AG04449 (cell line): Measurements from ENCODE around the gene ATXN7L2.

ENCODE experiments used
- CTCF ChIA-PET: fragments of 350-600 bp; formaldehyde crosslinking; extraction: SDS; loops from one replicate; lab custom pipeline; 2021; ENCODE audit warnings: antibody characterized with exemption; lab: Yijun Ruan, JAX
- POLR2A ChIA-PET: fragments of 400-600, 350-600 bp; formaldehyde crosslinking; extraction: SDS; loops from one replicate; lab custom pipeline; 2020; ENCODE audit warnings: antibody characterized with exemption, inconsistent platforms; lab: Yijun Ruan, JAX
- DNase-seq: peaks from one replicate; pipeline ENCODE4 v3.0.0-alpha.2; 2010; ENCODE audit warnings: low read depth, low spot score
- H3K4me3 ChIP-seq: 2 replicates; pipeline ENCODE4 v1.5.1; 2011; ENCODE audit warnings: low read depth, mild to moderate bottlenecking, control low read depth, low read length
- TF ChIP-seq, protein P1 (sequence below): IDR thresholded peaks from one replicate; pipeline ENCODE4 v1.5.1; 2011; ENCODE audit warnings: mild to moderate bottlenecking, moderate library complexity, low read length, control low read depth, inconsistent platforms; ENCODE audit not compliant: insufficient read depth; ENCODE audit errors: missing control alignments

Gene ATXN7L2

DNA sequence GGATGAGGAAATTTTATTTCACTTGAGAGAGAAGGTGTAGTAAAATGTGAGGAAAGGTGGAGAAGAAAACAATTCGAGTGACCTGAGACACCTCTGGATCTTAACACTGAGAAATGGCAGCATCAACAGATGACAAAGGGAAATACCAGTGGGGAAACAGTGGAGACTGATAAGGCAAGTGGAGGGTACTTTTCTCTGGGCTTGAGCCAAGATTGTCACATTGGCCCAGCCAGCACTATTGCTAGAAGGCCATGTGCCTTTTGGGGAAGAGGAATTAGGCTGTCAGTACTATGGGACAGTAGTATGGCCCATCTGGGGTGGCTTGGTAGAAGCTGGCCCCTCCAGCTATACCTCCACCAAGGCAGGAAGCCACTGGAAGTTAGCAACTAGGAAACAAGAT lies 9.0 kb upstream of the ATXN7L2 start:
- ChIA-PET CTCF (interaction anchor here (0.5 to 3.2 kb wide), 4 partner anchors 9 to 73 kb away, joined by 3 to 17 read pairs (median 3); partner anchors contain the start of genes ATXN7L2 and CYB561D1), POLR2A (no interaction called here)
- no peak for DNase-seq
- H3K4me3 ChIP-seq: no peak overlapping the region
- TF ChIP-seq, protein P1, sequence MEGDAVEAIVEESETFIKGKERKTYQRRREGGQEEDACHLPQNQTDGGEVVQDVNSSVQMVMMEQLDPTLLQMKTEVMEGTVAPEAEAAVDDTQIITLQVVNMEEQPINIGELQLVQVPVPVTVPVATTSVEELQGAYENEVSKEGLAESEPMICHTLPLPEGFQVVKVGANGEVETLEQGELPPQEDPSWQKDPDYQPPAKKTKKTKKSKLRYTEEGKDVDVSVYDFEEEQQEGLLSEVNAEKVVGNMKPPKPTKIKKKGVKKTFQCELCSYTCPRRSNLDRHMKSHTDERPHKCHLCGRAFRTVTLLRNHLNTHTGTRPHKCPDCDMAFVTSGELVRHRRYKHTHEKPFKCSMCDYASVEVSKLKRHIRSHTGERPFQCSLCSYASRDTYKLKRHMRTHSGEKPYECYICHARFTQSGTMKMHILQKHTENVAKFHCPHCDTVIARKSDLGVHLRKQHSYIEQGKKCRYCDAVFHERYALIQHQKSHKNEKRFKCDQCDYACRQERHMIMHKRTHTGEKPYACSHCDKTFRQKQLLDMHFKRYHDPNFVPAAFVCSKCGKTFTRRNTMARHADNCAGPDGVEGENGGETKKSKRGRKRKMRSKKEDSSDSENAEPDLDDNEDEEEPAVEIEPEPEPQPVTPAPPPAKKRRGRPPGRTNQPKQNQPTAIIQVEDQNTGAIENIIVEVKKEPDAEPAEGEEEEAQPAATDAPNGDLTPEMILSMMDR: no peak

DNA sequence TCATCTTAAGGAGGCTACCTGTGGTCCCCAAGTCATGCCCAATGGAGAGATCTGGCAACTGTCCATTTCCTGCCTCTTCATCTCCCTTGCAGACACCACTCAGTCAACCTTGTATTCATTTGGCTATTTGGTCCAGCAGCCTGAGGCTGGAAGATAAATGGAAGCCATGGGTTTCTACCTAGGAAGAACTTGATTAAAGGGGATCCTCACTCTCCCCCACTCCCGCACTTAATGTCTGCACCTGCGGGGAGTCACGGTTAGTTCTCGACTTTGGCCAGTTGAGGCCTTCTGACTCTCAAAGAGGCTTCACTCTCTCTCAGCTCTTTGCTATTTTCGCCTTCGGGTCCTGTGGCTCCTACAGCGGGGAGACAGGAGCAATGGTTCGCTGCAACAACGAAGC lies 8.4 kb upstream of the ATXN7L2 start:
- TF ChIP-seq, protein P1: no peak
- POLR2A ChIA-PET: no interaction called here
- CTCF ChIA-PET: interaction anchor here (0.5 to 3.2 kb wide), 4 partner anchors 15 to 73 kb away, joined by 3 to 17 read pairs (median 5); partner anchors contain the start of gene CYB561D1
- no peak overlapping the region for H3K4me3 ChIP-seq
- DNase-seq: no peak

DNA sequence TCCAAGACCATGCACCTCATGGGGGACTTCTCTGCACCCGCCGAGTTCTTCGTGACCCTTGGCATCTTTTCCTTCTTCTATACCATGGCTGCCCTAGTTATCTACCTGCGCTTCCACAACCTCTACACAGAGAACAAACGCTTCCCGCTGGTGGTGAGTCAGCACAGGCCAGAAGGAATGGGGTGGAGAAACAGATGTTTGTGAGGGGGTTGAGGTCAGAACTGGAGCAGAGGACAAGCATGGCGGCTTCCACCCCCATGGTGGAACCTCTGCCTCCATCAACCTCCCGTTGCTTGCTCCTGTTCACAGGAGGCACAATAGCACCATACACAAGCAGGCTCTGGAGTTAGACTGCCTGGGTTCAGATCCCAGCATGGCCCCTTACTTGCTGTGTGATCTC lies 6.9 kb upstream of the ATXN7L2 start:
- ChIA-PET CTCF (interaction anchor here (0.9 to 3.2 kb wide), 3 partner anchors 13 to 55 kb away, joined by 3 to 17 read pairs (median 7); partner anchors contain the start of gene CYB561D1), POLR2A (no interaction called here)
- DNase-seq: no peak
- TF ChIP-seq, protein P1: no peak
- no peak overlapping the region for H3K4me3 ChIP-seq

DNA sequence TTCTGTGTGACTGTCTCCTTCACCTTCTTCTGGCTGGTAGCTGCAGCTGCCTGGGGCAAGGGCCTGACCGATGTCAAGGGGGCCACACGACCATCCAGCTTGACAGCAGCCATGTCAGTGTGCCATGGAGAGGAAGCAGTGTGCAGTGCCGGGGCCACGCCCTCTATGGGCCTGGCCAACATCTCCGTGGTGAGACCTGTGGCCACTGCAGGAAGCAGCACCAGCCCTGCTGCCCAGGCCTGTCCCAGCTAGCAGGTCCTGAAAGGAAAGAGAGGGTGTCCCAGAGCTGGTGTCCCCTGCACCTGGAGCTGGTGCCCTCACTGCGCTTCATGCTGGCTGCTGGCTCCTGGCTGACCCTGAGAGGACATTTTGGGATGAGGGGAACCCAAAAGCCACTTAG lies 5.9 kb upstream of the ATXN7L2 start:
- CTCF ChIA-PET: interaction anchor here (8.9 to 43.1 kb wide), 2 partner anchors 14 to 56 kb away, joined by 107 to 2790 read pairs; partner anchors contain the start of genes CYB561D1 and GPR61
- TF ChIP-seq, protein P1: no peak
- H3K4me3 ChIP-seq: no peak overlapping the region
- POLR2A ChIA-PET: no interaction called here
- no peak for DNase-seq

DNA sequence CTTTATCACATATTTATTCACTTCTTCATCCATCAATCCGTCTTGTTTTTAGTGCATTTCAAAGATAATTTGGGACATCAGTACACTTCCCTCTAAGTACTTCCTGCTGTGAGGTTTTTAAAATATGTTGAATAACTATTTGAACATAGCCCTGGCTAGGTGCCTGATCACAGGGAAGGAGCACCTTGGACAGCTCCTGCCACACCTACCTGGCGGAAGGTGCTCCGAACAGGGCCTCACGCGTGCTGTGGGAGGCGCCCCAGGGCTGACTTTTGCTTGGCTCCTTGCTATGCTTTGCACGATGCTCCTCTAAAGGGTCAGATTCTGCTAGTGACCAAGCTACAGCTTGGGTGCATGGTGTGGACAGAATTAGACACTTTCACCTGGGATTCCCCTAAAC lies 4.9 kb upstream of the ATXN7L2 start:
- H3K4me3 ChIP-seq: no peak overlapping the region
- TF ChIP-seq, protein P1: no peak
- CTCF ChIA-PET: interaction anchor here (1.2 to 43.1 kb wide), 3 partner anchors 10 to 55 kb away, joined by 6 to 2790 read pairs (median 107); partner anchors contain the start of genes CYB561D1 and GPR61
- POLR2A ChIA-PET: no interaction called here
- no peak for DNase-seq

DNA sequence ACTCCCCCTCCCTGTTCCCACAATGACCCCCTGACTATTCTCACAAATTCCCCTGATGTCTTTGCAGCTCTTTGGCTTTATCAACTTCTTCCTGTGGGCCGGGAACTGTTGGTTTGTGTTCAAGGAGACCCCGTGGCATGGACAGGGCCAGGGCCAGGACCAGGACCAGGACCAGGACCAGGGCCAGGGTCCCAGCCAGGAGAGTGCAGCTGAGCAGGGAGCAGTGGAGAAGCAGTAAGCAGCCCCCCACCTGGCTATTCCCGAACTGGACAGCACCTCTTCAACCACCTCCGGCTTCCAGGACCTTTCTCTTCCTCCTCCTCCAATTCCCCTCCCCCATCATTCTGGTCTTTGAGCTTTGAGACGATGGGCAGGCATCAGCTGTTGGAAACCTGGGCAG lies 4.4 kb upstream of the ATXN7L2 start:
- POLR2A ChIA-PET: no interaction called here
- CTCF ChIA-PET: interaction anchor here (1.2 to 43.1 kb wide), 3 partner anchors 11 to 55 kb away, joined by 6 to 2790 read pairs (median 107); partner anchors contain the start of genes CYB561D1 and GPR61
- no peak overlapping the region for H3K4me3 ChIP-seq
- TF ChIP-seq, protein P1: no peak
- no peak for DNase-seq
